BJ (cell line): ENCODE results near the gene APEX1. TPM values are rescaled to one million over a fixed set of nuclear protein-coding genes. Genes with fewer than 3 reads are reported as not detected.
"Not testable (repeated sequence)": the region's sequence is repeated elsewhere in the genome, so short reads cannot be mapped to it uniquely, and the experiment has no call there.

ENCODE experiments used
- CTCF ChIA-PET: fragments of 350-600 bp; formaldehyde crosslinking; extraction: SDS; loops from one replicate; lab custom pipeline; 2021; ENCODE audit warnings: antibody characterized with exemption, inconsistent platforms; lab: Yijun Ruan, JAX
- POLR2A ChIA-PET: fragments of 300-600 bp; sonication (Branson Sonifier 250); formaldehyde crosslinking; extraction: SDS; loops from one replicate; lab custom pipeline; 2021; ENCODE audit warnings: antibody characterized with exemption; lab: Charles Lee
- DNase-seq: peaks from one replicate; pipeline ENCODE4 v3.0.0-alpha.2; 2011; ENCODE audit warnings: low read depth
- H3K27me3 ChIP-seq: 2 replicates; pipeline ENCODE4 v1.6.0; 2011; ENCODE audit warnings: low read length; ENCODE audit not compliant: control insufficient read depth, insufficient read depth
- H3K36me3 ChIP-seq: 2 replicates; pipeline ENCODE4 v1.5.1; 2011; ENCODE audit warnings: low read length; ENCODE audit not compliant: control insufficient read depth, insufficient read depth
- H3K4me3 ChIP-seq: 2 replicates; pipeline ENCODE4 v1.5.1; 2011; ENCODE audit warnings: low read depth, mild to moderate bottlenecking, control low read depth, low read length
- polyA plus RNA-seq: library from polyadenylated mRNA; depleted of rRNA; stranded (reverse); fragments of >200 nt; gene quantifications from 2 replicates; pipeline ENCODE4 v1.2.3, GENCODE V29; 2011; rRNA removed
- small RNA-seq: library from RNA; depleted of rRNA; stranded (forward); fragments of <200 nt; gene quantifications from one replicate; pipeline ENCODE3, GENCODE V24; 2012; ENCODE audit warnings: low replicate concordance, low read depth; ENCODE audit not compliant: insufficient read length
- TF ChIP-seq, protein P1 (sequence below): IDR thresholded peaks from 2 replicates; pipeline ENCODE4 v1.5.1; 2011; ENCODE audit warnings: low read depth, mild to moderate bottlenecking, control low read depth, inconsistent platforms, low read length, moderate library complexity; ENCODE audit not compliant: insufficient read depth

APEX1 gene
- polyA plus RNA-seq, 1 experiment: 219 TPM

DNA sequence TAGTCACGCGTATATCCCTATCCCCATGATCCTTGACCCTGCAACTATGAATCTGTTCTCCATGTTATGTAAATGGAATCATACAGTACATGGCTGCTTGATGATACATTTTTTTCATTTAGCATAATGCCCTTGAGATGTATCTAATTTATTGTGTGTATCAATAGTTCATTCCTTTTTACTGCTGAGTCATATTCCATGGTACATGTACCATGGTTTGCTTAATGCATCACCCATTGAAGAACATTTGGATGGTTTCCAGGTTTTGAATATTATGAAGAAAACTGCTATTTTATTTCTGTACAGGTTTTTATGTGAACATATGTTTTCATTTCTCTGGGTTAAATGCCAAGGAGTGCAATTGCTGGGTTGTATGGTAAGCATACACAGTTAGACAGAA lies 46.3 kb downstream of the APEX1 start:
- H3K4me3 ChIP-seq: no peak overlapping the region
- no peaks in the 10 kb centered on the region for H3K36me3 ChIP-seq
- TF ChIP-seq, protein P1, sequence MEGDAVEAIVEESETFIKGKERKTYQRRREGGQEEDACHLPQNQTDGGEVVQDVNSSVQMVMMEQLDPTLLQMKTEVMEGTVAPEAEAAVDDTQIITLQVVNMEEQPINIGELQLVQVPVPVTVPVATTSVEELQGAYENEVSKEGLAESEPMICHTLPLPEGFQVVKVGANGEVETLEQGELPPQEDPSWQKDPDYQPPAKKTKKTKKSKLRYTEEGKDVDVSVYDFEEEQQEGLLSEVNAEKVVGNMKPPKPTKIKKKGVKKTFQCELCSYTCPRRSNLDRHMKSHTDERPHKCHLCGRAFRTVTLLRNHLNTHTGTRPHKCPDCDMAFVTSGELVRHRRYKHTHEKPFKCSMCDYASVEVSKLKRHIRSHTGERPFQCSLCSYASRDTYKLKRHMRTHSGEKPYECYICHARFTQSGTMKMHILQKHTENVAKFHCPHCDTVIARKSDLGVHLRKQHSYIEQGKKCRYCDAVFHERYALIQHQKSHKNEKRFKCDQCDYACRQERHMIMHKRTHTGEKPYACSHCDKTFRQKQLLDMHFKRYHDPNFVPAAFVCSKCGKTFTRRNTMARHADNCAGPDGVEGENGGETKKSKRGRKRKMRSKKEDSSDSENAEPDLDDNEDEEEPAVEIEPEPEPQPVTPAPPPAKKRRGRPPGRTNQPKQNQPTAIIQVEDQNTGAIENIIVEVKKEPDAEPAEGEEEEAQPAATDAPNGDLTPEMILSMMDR: no peak
- ChIA-PET CTCF (no interaction called here), POLR2A (no interaction called here)
- DNase-seq: no peak
- H3K27me3 ChIP-seq: no peaks in the 10 kb centered on the region

DNA sequence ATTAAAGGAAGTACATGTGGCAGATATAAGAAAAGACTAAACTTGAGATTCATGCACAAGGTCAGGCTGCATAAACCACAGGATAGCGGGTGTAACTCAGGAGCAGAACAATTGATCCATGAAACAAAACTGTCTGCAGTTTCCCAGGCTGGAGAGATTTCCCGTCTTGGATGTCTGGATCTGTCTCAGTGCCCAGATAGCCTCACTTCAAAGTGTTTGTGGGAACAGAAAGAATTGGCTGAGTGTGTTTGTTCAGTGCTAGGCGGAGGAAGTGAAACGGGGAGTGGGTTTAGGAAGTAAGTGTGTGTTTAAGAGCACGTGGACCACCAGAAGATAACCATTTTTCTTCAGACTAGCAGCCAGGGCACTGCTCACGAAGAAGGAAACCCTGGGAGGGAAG lies 48.9 kb downstream of the APEX1 start:
- ChIA-PET CTCF (no interaction called here), POLR2A (no interaction called here)
- DNase-seq: no peak
- no peak overlapping the region for H3K4me3 ChIP-seq
- TF ChIP-seq, protein P1: no peak
- H3K36me3 ChIP-seq: no peaks in the 10 kb centered on the region
- H3K27me3 ChIP-seq: no peaks in the 10 kb centered on the region

GRCh38 chr14:20506276-20506675 lies 51.2 kb downstream of the APEX1 start:
- H3K4me3 ChIP-seq, CTCF ChIA-PET, POLR2A ChIA-PET, H3K27me3 ChIP-seq, H3K36me3 ChIP-seq, DNase-seq: not testable (repeated sequence)

DNA sequence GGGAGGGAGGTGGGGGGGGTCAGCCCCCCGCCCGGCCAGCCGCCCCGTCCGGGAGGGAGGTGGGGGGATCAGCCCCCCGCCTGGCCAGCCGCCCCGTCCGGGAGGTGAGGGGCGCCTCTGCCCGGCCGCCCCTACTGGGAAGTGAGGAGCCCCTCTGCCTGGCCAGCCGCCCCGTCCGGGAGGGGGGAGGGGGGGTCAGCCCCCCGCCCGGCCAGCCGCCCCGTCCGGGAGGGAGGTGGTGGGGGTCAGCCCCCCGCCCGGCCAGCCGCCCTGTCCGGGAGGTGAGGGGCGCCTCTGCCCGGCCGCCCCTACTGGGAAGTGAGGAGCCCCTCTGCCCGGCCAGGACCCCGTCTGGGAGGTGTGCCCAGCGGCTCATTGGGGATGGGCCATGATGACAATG lies 51.7 kb downstream of the APEX1 start:
- DNase-seq, POLR2A ChIA-PET, CTCF ChIA-PET, H3K4me3 ChIP-seq, H3K27me3 ChIP-seq, H3K36me3 ChIP-seq: not testable (repeated sequence)

Small RNAs within 50 kb of the gene (small RNA-seq; reads per million reads assigned to genes)
- 1.3 reads per million for gene RNA5SP382

Other genes starting within 250 kb of the APEX1 start
- gene OR11H6, start 231.5 kb upstream of the APEX1 start, polyA plus RNA-seq: not detected in 2 replicates
- gene OR11H7, start 226.2 kb upstream of the APEX1 start, polyA plus RNA-seq: not detected in 2 replicates
- gene OR11H4, start 215.9 kb upstream of the APEX1 start, polyA plus RNA-seq: not detected in 2 replicates
- 11.4 and 13.7 TPM in 2 replicates for gene TTC5, start 149.3 kb upstream of the APEX1 start, polyA plus RNA-seq
- 41.0 and 69.8 TPM in 2 replicates for gene CCNB1IP1, start 121.9 kb upstream of the APEX1 start, polyA plus RNA-seq
- 8.2 and 13.6 TPM in 2 replicates for gene PARP2, start 111.6 kb upstream of the APEX1 start, polyA plus RNA-seq
- gene TEP1, start 41.7 kb upstream of the APEX1 start, polyA plus RNA-seq: 12.2 and 12.7 TPM in 2 replicates
- 0.12 and 0.22 TPM in 2 replicates for gene KLHL33, start 19.1 kb upstream of the APEX1 start, polyA plus RNA-seq
- gene OSGEP, start 414 bp upstream of the APEX1 start, polyA plus RNA-seq: 21.2 and 28.9 TPM in 2 replicates
- gene PIP4P1, start 6.2 kb downstream of the APEX1 start, polyA plus RNA-seq: 28.6 and 38.3 TPM in 2 replicates
- 18.4 and 21.4 TPM in 2 replicates for gene PNP, start 14.2 kb downstream of the APEX1 start, polyA plus RNA-seq
- gene RNASE10, start 50.3 kb downstream of the APEX1 start, polyA plus RNA-seq: not detected in 2 replicates
- gene RNASE9, start 105.8 kb downstream of the APEX1 start, polyA plus RNA-seq: not detected in 2 replicates
- gene RNASE11, start 132.8 kb downstream of the APEX1 start, polyA plus RNA-seq: not detected in 2 replicates
- gene RNASE12, start 136.2 kb downstream of the APEX1 start, polyA plus RNA-seq: not detected in 2 replicates
- gene OR6S1, start 186.5 kb downstream of the APEX1 start, polyA plus RNA-seq: not detected in 2 replicates
- 38.6 and 42.4 TPM in 2 replicates for gene RNASE4, start 229.3 kb downstream of the APEX1 start, polyA plus RNA-seq
- 9.2 and 12.7 TPM in 2 replicates for gene ANG, start 233.5 kb downstream of the APEX1 start, polyA plus RNA-seq